OCI-LY3 (cell line): Measurements from ENCODE around the gene PIWIL4.

Experiments
- EZH2phosphoT487 ChIP-seq: fragments of 200-600 bp; shearing (Covaris generic); IDR thresholded peaks from 2 replicates; pipeline ENCODE4 v1.6.1; 2018; ENCODE audit warnings: antibody characterized with exemption, mixed run types, low read depth
- TF ChIP-seq, protein P1 (sequence below): fragments of 200-600, 300-600 bp; sonication (generic); IDR thresholded peaks from 2 replicates; pipeline ENCODE4 v1.5.1; 2014; ENCODE audit warnings: antibody characterized with exemption, low read length, low read depth

DNA sequence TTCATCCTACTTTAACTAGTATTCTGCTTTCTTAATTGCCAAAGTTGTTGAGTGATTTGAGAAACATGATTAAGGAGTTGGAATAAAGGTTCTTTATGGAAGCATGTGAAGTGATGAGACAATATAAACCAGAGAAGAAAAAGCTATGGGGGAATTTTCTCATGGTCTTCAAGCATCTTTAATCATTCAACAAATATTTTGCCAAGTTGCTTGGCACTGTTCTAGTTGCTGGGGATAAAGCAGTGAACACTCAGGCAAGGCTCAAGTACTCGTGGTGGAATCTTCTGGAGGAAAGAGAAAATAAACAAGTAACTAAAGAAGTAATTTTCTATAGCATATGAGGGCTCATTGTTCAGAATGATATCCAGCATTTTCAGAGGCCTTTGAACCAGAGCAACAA lies 9.2 kb upstream of the PIWIL4 start:
- TF ChIP-seq, protein P1, sequence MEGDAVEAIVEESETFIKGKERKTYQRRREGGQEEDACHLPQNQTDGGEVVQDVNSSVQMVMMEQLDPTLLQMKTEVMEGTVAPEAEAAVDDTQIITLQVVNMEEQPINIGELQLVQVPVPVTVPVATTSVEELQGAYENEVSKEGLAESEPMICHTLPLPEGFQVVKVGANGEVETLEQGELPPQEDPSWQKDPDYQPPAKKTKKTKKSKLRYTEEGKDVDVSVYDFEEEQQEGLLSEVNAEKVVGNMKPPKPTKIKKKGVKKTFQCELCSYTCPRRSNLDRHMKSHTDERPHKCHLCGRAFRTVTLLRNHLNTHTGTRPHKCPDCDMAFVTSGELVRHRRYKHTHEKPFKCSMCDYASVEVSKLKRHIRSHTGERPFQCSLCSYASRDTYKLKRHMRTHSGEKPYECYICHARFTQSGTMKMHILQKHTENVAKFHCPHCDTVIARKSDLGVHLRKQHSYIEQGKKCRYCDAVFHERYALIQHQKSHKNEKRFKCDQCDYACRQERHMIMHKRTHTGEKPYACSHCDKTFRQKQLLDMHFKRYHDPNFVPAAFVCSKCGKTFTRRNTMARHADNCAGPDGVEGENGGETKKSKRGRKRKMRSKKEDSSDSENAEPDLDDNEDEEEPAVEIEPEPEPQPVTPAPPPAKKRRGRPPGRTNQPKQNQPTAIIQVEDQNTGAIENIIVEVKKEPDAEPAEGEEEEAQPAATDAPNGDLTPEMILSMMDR = no peak
- no peak for TF ChIP-seq EZH2phosphoT487
